Measurements from ENCODE around the gene GRIK5. TPM values are rescaled to one million over a fixed set of nuclear protein-coding genes. Genes with fewer than 3 reads are reported as not detected.
A peak's percentile ranks its signal among the peaks of the same experiment; 100 is the strongest.

Gene GRIK5
- total RNA-seq, 1 experiment from 2014 or later, result 43.1 TPM

- Histone ChIP-seq H3K23ac (ENCODE audit: insufficient read length, low read depth, low read length) (no peak overlapping the region), H4K20me1 (ENCODE audit: control insufficient read depth, insufficient read depth, insufficient read length) (peaks cover 2% of the 10 kb centered on the region), H2BK12ac (ENCODE audit: insufficient read length, low read depth, low read length) (no peak overlapping the region), H2BK20ac (ENCODE audit: low read depth, low read length, poor library complexity, severe bottlenecking) (no peak overlapping the region), H3K4me2 (ENCODE audit: insufficient read depth, insufficient read length, low read length) (no peak overlapping the region), H3K56ac (ENCODE audit: insufficient read length, low read depth, low read length) (no peak overlapping the region), H3K79me1 (ENCODE audit: insufficient read depth, low read depth, low read length, poor library complexity, severe bottlenecking) (no peaks in the 10 kb centered on the region), H2AFZ (ENCODE audit: low read length) (no peak overlapping the region), H4K5ac (ENCODE audit: insufficient read length, low read depth, low read length) (no peak overlapping the region), H3K27me3 (ENCODE audit: insufficient read depth, low read length) (peaks cover 25% of the 10 kb centered on the region), H3K4me1 (ENCODE audit: insufficient read depth, low read length) (peaks cover 5% of the 10 kb centered on the region; the same call in 1 of the 2 replicates), H2AK5ac (ENCODE audit: insufficient read length, low read length) (no peak overlapping the region), H3K9me3 (ENCODE audit: control insufficient read depth, low read depth, low read length) (no peaks in the 10 kb centered on the region), H3K79me2 (ENCODE audit: insufficient read depth, low read length) (no peaks in the 10 kb centered on the region), H3K14ac (ENCODE audit: insufficient read depth, low read length) (no peak overlapping the region; the same call in 1 of the 2 replicates), H3K4ac (ENCODE audit: low read depth, low read length) (no peak overlapping the region), H3T11ph (ENCODE audit: low read length) (no peak overlapping the region), H2BK120ac (ENCODE audit: low read depth, low read length, poor library complexity, severe bottlenecking) (no peak overlapping the region), H4K91ac (ENCODE audit: insufficient read length, low read depth, low read length) (no peak overlapping the region), H4K8ac (replicated peaks; ENCODE audit: insufficient read length, low read depth, low read length) (no peak overlapping the region), H2BK5ac (ENCODE audit: insufficient read length, low read length) (no peak overlapping the region), H3K9ac (ENCODE audit: extremely low read depth, insufficient read length, low read length) (no peak overlapping the region), H3K27ac (ENCODE audit: insufficient read length, low read depth, low read length) (no peak overlapping the region), H3K18ac (ENCODE audit: insufficient read length, low read depth, low read length) (no peak overlapping the region), H2BK15ac (ENCODE audit: low read depth, low read length) (no peak overlapping the region), H3K23me2 (ENCODE audit: insufficient read length, low read depth, low read length, poor library complexity, severe bottlenecking) (peaks cover 4% of the 10 kb centered on the region)
- Mint-ChIP-seq H3K9me3 (peaks cover 0 to 2% of the 10 kb centered on the region in 2 experiments; a peak in 4 of 5 replicates), H3K4me1 (peaks cover 29 to 45% of the 10 kb centered on the region in 2 experiments), H3K27me3 (ENCODE audit: low read depth) (peaks cover 74% of the 10 kb centered on the region), H3K36me3 (ENCODE audit: insufficient read depth in 1 of 3, low read depth in 3 of 3) (peaks cover 21 to 33% (median 22%) of the 10 kb centered on the region in 3 experiments), H3K27ac (no peak overlapping the region), H3K4me3 (peak overlapping the region in 1 of 2 experiments; percentile 72; a peak in 4 of 5 replicates)
- no peak for TF ChIP-seq CTCF (conservative IDR thresholded peaks at IDR 0.05)
- WGBS (ENCODE audit: extremely low coverage, insufficient read length, low lambda C conversion rate), result no CpG with 5 or more reads among the region's 7 CpGs
- no peak for DNase-seq
Observed at GRCh38 chr19:41999878-42000208, 70.2 kb downstream of the GRIK5 start.

Data from H9 (cell line).